GM19463 (cell line): ENCODE results near the gene SEC22C.
"Not testable (repeated sequence)": the region's sequence is repeated elsewhere in the genome, so short reads cannot be mapped to it uniquely, and the experiment has no call there.

Source experiments
- ATAC-seq: cut with Tn5 transposase; IDR thresholded peaks from one replicate; pipeline ENCODE4 v1.9.1; 2021; ENCODE audit warnings: mild to moderate bottlenecking, moderate library complexity; ENCODE audit not compliant: unreplicated experiment

The SEC22C gene

GRCh38 chr3:42582474-42583070, 805 bp upstream of the SEC22C start:
- no peak for ATAC-seq

DNA sequence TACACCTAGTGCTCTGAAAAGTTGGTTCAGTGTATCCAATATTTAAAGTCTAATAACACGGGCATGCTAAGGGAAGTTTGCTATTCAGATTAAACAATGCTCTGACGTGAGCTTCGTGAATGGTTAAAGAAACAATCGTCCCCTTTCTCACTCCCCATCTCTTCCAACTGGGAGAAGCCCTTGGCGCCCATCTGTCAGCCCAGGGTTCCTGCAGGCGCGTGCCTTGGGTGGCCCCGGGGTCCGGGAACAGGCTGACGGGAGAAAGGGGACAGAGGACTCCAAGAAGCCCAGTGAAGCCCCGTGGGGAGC, 413 bp downstream of the SEC22C start:
- ATAC-seq = no peak

DNA sequence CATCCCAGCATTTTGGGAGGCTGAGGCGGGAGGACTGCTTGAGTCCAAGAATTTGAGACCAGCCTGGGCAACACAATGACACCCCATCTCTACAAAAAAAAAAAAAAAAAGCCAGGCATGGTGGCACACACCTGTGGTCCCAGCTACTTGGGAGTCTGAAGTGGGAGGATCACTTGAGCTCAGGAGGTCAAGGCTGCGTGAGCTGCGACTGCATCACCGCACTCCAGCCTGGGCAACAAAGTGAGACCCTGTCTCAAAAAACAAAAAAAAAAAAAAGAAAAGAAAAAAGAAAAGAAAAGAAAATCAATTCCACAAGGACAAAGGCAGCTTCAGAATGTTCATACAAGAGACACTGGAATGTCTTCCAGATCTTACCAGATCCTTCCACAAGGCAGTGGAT, 2.4 kb downstream of the SEC22C start:
- ATAC-seq = not testable (repeated sequence)

GRCh38 chr3:42578054-42578453, 3.7 kb downstream of the SEC22C start:
- ATAC-seq = no peak

GRCh38 chr3:42575137-42575741, 6.5 kb downstream of the SEC22C start:
- ATAC-seq = no peak

DNA sequence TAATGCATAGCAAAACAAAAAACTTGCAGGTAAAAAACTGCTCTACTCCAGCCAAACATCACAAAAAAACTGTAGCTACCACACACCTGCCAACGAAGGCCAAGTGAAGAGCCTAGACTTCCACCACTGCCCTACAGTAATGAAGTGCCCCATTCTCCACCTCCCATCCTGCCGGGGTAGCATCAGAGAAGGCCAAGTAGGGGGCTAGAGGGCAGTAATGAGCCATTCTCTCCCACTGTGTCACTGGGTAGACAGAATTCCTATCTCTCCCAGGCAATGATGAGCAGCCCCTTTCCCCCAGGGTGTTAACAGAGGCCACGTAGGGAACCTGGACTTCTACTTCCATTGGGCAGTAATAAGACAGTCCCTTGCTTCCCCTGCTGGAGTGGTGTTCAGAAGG, 9.5 kb downstream of the SEC22C start:
- ATAC-seq = peak; percentile 45

DNA sequence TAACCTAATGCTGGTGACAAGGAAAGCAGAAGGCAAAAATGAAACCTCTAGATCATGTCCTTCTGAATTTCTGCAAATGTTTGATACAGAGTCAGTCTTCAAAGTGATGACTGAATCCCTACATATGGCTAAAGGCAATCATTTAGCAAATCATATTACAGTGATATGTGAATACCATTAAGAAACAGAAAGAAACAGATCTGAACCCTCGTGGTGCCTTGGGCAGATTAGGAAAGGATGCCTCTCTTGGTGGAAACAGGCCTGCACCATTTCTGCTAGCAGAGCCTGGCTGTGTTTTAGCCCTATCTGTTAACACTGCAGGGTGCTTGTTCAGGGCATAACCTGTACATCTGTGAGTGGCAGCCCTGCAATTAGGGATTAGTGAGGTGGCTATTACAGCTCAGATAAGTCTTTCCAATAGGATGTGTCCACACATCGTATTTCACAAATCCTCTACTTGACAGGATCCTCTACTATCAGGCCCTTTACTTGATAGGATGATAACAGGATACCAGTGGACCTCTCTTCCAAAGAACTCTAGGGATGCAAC, 12.1 kb downstream of the SEC22C start:
- ATAC-seq = no peak

- no peak for ATAC-seq
Measured at GRCh38 chr3:42562047-42562907, 19.5 kb downstream of the SEC22C start.

GRCh38 chr3:42557854-42558253, 23.9 kb downstream of the SEC22C start:
- ATAC-seq = no peak

DNA sequence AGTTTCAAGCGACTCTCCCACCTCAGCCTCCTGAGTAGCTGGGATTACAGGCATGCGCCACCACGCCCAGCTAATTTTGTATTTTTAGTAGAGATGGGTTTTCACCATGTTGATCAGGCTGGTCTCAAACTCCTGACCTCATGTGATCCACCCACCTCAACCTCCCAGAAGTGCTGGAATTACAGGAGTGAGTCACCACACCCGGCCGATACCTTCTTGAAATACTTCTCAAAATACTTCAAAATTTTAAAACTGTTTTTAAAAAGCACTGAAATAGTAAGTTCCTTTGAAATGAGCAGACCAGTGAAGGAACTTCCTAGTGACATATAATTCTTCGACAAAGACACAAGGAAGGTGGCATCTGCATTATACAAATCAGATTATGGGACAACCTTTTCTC, 24.9 kb downstream of the SEC22C start:
- ATAC-seq = not testable (repeated sequence)

- ATAC-seq = no peak
Measured at GRCh38 chr3:42556089-42556632, 25.6 kb downstream of the SEC22C start.

GRCh38 chr3:42552830-42553229, 28.9 kb downstream of the SEC22C start:
- ATAC-seq = no peak

GRCh38 chr3:42550250-42550649, 31.5 kb downstream of the SEC22C start:
- ATAC-seq = no peak

DNA sequence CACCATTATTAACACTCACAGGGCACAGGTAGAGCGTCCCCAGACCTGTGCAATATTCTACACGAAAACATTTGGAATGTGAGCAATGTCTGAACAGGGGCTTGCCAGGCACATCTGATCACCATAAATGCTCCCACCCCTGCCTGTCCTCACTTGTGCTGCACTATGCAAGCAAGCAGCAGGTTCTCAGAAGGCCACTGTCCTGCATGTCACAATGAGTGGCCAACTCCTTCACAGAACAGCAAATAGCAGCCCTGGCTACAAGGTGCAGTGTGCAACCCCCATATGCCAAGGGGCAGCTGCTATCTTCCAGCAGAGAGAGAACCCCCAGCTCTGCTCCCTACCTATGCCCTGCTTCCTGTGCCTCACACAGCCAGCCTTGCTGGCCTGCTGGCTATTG, 32.6 kb downstream of the SEC22C start:
- ATAC-seq = no peak

DNA sequence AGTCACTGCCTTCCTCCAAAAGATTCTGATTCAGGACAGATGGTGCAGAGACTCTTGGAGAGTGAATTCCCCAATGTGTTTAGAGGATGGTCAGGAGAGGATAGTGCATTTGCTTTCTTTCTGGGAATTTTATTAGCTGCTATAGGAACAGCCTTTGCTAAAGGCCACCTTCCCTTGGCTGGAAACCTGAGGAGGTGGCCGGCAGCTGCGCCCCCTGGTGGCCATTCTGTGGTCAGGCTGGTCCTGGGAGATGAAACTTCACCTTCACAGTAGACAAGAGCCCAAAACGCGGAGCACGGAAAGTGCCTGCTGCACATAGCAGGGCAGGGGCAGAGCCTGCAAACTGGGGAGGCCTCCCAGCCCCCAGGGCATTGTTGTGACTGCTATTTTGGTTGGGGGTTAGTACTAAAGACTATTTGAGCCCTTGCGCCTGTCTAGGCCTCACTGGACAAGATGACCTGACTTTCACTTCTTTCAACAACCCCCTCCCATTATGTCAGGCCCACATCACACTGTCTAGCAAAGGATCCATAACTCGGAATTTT, 34.3 kb downstream of the SEC22C start:
- ATAC-seq = no peak

GRCh38 chr3:42546691-42547213, 35.0 kb downstream of the SEC22C start:
- no peak for ATAC-seq

GRCh38 chr3:42545284-42545900, 36.4 kb downstream of the SEC22C start:
- ATAC-seq = no peak

- ATAC-seq = no peak
Measured at GRCh38 chr3:42544492-42545283, 37.1 kb downstream of the SEC22C start.

DNA sequence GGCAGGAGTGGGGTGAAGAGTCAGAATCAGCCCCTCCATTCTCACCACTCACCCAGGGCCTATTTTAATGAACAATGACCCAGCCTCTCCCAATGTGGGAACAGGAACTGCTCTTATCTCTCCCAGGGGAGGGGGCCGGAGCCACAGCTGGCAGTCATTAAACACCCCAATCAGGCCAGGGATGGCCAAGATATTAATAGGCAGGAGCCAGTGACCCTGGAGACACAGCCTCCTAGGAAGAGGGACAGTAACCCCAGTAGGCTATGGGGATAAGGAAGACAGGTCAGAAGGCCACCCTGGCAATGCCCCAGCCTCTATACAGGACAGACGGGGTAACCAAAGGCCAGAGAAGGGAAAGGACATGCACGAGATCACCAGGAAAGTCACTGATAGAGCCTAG, 40.7 kb downstream of the SEC22C start:
- ATAC-seq = no peak
